IPS DF 19.7 (cell line): ENCODE data around the gene OR6J1.
A peak's percentile ranks its signal among the peaks of the same experiment; 100 is the strongest.
"Not testable (repeated sequence)": the region's sequence is repeated elsewhere in the genome, so short reads cannot be mapped to it uniquely, and the experiment has no call there.

Experiments used
- DNase-seq: peaks from one replicate; pipeline ENCODE4 v3.0.0-alpha.2; 2013; ENCODE audit warnings: low read depth, low spot score

Gene OR6J1

DNA sequence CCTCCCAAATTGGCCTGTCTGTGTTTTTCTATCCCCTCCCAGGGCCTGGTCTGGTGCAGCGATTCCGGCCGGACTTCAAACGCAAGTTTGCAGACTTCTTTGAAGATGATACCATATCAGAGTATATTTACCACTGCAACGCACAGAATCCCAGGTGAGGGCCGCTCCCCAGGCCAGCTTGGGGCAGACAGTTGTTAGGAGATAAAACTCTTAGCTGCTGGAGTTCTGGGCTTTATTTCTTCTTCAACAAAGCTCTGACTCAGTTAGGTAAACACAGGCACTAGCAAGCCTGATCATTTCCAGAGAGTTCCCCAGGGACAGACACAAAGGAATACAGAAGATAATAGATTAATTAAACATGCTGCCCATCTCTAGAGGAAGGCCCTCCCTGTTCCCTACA, 37.8 kb downstream of the OR6J1 start:
- DNase-seq = no peak

DNA sequence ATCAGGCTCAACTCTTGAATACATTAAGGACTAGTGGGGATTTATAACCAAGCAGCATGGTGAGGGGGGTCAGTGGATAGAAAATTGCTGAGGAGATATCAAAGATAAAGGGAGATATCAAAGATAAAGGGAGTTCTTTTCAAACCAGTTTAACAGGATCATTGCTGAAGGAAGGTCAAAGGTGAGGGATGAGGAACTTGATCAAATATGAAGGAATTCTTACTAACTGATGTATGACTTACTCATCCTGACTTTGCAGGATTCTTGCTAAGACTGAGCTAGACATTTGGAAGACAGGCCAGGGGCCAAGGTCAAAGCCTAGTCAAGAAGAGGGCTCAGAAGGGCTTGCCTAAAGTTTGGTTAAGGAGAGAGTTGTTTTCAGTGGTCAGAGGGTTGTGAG, 41.3 kb downstream of the OR6J1 start:
- DNase-seq = no peak

DNA sequence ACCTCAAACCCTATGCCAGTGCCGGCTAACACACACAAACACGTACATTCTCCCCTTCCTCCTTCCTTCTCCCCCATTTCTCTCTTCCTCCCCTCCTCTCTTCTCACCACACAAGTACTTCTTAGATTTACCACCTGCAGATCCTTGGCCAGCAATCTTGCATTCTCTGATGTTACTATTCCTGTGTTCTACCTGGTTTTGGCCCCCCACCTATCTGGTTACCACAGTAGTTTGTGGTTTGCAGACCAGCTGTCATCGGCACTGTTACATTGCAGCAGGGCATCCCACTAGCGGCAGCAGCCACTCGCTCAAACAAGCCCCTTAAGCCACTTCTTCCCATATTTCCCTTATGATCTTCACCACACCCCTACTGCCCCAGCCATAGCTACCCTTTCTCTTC, 42.2 kb downstream of the OR6J1 start:
- no peak for DNase-seq

DNA sequence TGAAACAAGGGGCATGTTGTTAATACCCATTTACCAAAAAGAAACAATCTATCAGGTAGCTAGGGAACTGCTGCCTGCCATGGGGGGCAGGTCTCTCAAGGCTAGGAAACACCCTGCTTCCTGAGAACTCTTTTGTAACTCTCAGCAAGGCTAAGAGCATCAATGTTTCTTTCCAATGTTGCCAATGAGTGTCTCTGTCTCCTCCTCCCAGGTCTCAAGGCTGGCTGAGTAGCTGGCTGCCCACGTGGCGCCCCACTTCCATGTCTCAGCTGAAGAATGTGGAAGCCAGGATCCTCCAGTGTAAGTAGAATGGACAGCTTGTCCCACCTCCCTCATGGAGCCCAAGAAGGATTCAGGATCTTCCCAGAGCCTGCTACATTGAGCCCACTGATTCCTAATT, 42.7 kb downstream of the OR6J1 start:
- no peak for DNase-seq

DNA sequence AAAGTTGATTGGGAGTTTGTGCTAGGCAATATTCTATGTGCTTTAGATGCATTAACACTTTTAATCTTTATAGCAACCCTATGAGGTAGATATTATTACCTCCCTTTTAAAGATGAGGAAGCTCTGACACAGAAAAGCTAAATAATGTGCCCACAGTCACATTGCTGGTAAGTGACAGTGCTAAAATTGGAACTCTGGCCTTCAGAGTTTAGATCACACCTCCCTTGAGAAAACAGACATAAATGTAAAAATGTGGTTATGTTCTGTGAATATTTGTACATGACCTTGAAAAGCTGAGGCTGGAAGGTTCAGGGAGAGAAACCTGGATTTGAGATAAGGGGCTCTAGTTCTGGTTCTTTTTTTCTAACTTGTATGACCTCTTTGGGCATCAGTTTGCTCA, 44.1 kb downstream of the OR6J1 start:
- DNase-seq = no peak

GRCh38 chr14:22599349-22599748, 44.8 kb downstream of the OR6J1 start:
- no peak for DNase-seq

GRCh38 chr14:22598896-22599244, 45.3 kb downstream of the OR6J1 start:
- DNase-seq = no peak

DNA sequence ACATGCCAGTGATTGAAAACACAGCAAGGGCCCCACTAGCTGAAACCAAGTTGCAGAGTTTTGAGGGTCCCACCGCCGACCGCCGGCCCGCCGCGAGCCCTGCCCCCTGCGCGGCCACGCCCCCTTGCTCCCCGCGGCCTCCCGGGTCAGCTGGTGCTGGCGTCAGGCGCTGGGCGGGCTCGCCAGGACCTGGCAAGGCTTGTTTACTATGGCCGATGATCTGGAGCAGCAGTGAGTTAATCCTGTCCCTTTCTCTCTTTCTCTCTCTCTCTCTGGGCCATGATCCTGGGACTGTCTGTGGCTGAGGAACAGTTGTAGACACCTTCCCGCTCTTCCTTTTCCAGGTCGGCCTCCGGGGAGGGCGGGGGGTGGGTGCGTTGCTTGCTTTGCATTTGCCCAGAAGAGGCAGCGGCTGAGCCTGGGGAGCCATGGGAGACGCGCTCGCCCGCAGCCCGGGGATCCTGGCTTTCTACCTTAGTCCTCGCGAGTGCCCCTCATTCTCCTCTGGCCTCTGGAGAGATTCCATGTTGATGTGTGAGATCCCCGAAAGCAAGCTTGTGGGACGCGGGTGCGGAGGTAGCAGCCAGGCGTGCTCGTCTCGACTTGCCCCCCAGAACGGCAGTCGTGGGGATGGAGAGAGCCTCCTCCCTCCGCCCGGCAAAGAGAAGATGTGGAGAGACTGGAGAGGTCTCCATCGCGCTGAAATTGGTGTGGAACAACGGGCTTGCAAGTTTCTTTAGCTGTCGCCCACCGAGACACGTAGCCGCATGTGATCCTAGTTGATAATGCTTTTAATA, 45.9 kb downstream of the OR6J1 start, which contains the start of gene ABHD4:
TSS of gene ABHD4 (plus strand) at position 202 of the 797 bp plus-strand sequence. CDS start at position 209, 7 bp downstream.
- DNase-seq = no peak

DNA sequence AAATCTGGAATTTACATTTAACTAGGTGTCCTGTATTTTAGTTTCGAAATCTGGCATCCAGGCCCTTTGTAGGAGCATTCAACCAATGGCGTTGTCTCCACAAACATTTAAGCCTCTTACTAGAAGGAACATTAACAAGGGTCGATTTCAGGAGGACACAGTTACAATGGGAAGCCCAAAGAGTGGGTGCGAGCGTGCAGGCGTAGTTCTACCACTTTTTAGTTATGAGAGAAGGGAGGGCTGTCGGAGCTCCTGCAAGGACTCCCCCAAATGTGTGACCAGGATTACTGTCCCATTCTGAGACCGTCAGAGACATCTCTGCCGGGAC, 46.4 kb downstream of the OR6J1 start:
- no peak for DNase-seq

- no peak for DNase-seq
Measured at GRCh38 chr14:22597265-22597664, 46.9 kb downstream of the OR6J1 start.

- DNase-seq = no peak
Measured at GRCh38 chr14:22596354-22596879, 47.7 kb downstream of the OR6J1 start.

GRCh38 chr14:22594156-22594716, 49.9 kb downstream of the OR6J1 start:
- DNase-seq = no peak

DNA sequence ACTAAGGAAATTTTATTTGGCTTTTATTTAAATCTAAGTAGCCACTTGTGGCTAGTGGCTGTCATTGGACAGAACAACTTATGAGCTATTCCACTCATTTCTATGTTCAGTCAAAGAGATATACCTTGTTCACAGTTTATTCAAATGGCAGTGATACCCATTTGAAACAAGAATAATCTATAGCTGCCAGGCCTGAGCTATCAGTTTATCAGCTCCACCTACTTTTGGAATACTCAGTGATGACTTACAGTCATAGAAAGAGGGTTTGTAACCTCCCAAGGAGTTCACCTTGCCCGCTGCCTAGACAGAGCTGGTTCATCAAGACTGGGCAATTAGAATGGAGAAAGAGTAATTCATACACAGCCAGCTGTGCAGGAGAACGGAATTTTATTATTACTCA, 50.6 kb downstream of the OR6J1 start:
- no peak for DNase-seq

- no peak for DNase-seq
Measured at GRCh38 chr14:22593189-22593588, 51.0 kb downstream of the OR6J1 start.

- DNase-seq = peak; percentile 98
Measured at GRCh38 chr14:22589096-22589839, 54.9 kb downstream of the OR6J1 start, which contains the start of gene DAD1. TSS of gene DAD1 (minus strand) at chr14:22589224. CDS start at chr14:22589157, 67 bp downstream.

- DNase-seq = no peak
Measured at GRCh38 chr14:22588526-22589095, 55.5 kb downstream of the OR6J1 start.

GRCh38 chr14:22587677-22588422, 56.3 kb downstream of the OR6J1 start:
- not testable (repeated sequence) for DNase-seq

DNA sequence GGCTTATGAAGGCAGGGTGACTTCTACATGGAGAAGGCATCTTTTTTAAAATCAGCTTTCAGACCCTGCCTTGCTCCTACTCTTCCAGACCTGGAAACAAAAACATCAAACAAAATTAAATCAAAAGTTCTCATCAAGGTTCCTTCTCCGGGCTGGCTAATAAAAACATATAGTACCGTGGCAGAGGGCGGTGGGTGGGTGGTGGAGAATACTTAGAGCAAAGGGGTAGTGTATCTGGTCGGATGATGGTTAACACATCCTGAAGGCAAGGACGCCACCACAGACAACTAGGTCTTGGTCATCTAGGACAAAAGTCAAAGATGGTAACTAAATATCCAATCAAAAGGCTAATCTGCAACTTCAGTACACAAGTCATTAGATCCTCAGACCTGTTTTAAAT, 56.9 kb downstream of the OR6J1 start:
- DNase-seq = no peak

DNA sequence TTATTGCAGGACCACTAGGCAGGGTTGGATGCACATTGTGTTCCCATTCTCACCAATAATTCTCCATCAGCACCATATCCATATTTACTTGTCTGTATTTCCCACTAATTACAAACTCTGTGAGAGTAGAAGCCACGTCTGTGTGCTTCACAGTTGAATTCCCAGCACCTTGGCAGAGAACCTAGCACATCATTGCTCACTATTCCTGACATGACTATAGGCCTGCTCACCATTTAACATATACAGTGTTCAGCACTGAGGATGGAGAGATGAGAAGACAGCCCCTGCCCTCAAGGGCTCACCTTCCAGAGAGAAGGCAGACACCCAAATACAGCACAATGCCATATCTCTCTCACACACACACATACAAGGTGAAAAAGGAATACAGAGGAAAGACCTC, 60.2 kb downstream of the OR6J1 start:
- DNase-seq = no peak
